HCT116 (cell line): Measurements from ENCODE around the gene DPYD.

Experiments
- ATF3 ChIP-seq: IDR thresholded peaks from 2 replicates; pipeline ENCODE4 v1.6.1; 2012
- CTCF ChIP-seq, 3 experiments: fragments of 200-600 bp in 1 of 3; sonication (generic) in 1 of 3; IDR thresholded peaks in 2 of 3; conservative IDR thresholded peaks in 1 of 3; 2 replicates each; pipeline ENCODE4 v1.5.1; 2012 to 2017; ENCODE audit warnings: low read depth in 2 of 3, low read length in 2 of 3, antibody characterized with exemption in 1 of 3, borderline replicate concordance in 1 of 3, control low read depth in 1 of 3, mild to moderate bottlenecking in 1 of 3, mixed read lengths in 1 of 3, mixed run types in 1 of 3, moderate library complexity in 1 of 3; ENCODE audit not compliant: insufficient read depth in 1 of 3
- EZH2phosphoT487 ChIP-seq: fragments of 200-600 bp; IDR thresholded peaks from 2 replicates; pipeline ENCODE4 v1.6.1; 2018; ENCODE audit warnings: antibody characterized with exemption, borderline replicate concordance
- MAX ChIP-seq: IDR thresholded peaks from 2 replicates; pipeline ENCODE4 v1.6.1; 2012
- POLR2A ChIP-seq: IDR thresholded peaks from 2 replicates; pipeline ENCODE4 v1.7.0; 2011; ENCODE audit warnings: borderline replicate concordance; ENCODE audit not compliant: insufficient read depth, insufficient read length; ENCODE audit errors: extremely low read depth
- POLR2AphosphoS5 ChIP-seq: IDR thresholded peaks from 2 replicates; pipeline ENCODE4 v1.6.1; 2011; ENCODE audit warnings: mild to moderate bottlenecking, low read depth, low read length, moderate library complexity
- ZNF274 ChIP-seq: fragments of 200-500 bp; sonication (Bioruptor generic); IDR thresholded peaks from 2 replicates; pipeline ENCODE4 v1.6.1; 2014; ENCODE audit warnings: mild to moderate bottlenecking, low read depth, low read length, inconsistent platforms

GRCh38 chr1:97247196-97247595 is 673.6 kb downstream of the DPYD start:
- TF ChIP-seq CTCF (IDR thresholded peaks at IDR 0.05 in 2 of 3, conservative IDR thresholded peaks at IDR 0.05 in 1 of 3; ENCODE audit: borderline replicate concordance in 1 of 3, insufficient read depth in 1 of 3, low read depth in 2 of 3, low read length in 2 of 3) (no peak), ATF3 (no peak), MAX (no peak), EZH2phosphoT487 (no peak), POLR2AphosphoS5 (no peak), POLR2A (no peak), ZNF274 (no peak)
